NCI-H226 (cell line): Measurements from ENCODE around the gene KIR2DL3.
"Not testable (repeated sequence)": the region's sequence is repeated elsewhere in the genome, so short reads cannot be mapped to it uniquely, and the experiment has no call there.

ENCODE experiments used
- DNase-seq: peaks from one replicate; pipeline ENCODE4 v3.0.0-alpha.2; 2015

The KIR2DL3 gene

DNA sequence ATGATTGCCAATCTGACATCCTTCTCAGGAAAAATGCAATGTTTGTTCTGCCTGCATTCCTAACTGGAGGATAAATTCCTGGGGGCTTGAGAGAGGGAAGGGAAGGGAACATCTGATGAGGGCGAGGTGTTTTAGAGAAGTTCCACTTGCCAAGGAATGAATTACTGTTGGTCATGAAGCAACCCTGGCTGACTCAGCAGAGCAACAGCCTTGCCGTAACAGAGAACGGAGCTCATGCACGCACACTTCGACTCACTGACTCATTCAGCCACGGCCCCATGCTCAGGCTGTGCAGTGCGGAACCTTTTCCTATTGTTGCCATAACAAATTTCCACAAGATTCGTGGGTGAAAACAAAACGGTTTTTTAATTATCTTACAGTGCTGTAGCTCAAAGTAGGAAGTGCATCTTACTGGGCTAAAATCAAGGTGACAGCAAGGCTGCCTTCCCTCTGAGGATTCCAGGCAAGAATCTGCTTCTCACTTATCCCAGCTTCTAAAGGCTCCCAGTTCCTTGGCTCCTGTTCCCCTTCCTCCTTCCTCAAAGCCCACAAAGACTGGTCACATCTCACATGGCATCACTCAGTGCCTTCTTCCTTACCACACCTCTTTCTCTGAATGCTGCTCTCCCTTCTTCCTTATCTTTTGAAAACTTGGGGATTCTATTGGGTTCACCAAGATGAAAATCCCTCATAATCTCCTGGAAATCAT lies 9.5 kb downstream of the KIR2DL3 start:
- DNase-seq, result peak; percentile 11

- DNase-seq, result not testable (repeated sequence)
These were observed 12.0 kb downstream of the KIR2DL3 start for GRCh38 chr19:54750276-54750675.

DNA sequence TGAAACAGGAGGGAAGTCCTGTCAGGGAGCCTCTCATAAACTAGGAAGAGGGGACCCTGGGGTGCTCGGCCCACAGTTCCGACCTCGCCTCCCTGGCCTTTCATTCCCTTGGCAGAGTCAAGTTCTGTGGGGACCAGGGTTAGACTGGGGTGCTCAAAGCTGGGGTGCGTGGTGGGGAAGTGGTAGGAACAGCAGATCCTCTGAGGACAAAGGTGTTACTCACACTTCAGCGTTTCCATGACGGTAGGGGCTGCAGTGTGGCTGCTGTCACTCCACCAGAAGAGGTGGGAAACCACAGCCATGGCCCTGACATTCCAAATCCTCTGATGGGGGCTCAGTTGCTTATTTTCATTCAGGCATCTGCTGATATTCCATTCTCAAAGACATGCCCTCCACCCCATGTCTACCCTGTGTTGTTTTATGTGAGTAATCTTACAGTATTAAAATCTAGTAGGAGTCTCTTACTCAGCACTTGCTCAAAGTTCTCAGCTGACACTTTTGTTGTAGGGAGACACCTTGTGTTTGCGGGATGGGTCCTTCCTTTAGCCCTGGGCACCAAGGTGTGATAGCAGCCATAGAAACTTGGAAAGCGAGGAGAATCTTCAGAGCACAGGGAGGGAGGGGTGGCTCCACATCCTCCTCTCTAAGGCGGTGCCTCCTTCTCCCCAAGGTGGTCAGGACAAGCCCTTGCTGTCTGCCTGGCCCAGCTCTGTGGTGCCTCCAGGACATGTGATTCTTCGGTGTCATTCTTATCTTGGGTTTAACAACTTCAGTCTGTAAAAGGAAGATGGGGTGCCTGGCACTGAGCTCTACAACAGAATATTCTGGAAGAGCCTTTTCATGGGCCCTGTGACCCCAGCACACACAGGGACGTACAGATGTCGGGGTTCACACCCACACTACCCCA lies 18.1 kb downstream of the KIR2DL3 start:
- not testable (repeated sequence) for DNase-seq

- DNase-seq, result not testable (repeated sequence)
These were observed 20.3 kb downstream of the KIR2DL3 start for GRCh38 chr19:54758577-54758976.

DNA sequence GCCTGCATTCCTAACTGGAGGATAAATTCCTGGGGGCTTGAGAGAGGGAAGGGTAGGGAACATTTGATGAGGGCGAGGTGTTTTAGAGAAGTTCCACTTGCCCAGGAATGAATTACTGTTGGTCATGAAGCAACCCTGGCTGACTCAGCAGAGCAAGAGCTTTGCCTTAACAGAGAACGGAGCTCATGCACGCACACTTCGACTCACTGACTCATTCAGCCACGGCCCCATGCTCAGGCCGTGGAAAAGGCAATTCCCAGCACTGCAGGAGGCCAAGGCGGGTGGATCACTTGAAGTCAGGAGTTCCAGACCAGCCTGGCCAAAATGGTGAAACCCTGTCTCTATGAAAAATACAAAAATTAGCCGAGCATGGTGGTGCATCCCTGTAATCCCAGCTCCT lies 25.9 kb downstream of the KIR2DL3 start:
- not testable (repeated sequence) for DNase-seq

DNA sequence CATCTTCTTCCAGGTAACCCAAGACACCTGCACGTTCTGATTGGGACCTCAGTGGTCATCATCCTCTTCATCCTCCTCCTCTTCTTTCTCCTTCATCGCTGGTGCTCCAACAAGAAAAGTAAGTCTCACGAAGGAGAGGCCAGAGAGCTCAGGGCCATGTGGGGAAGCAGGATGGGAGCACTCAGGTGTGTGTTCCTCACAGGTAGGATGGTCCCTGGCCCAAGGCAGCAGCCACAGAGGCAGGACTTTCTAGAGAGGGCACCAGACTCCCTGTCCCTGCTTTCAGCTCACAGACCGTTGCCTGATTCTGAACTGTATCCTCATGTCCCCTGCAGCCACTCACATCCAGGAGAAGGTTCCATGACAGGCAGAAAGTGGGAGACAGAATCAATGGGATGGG lies 28.2 kb downstream of the KIR2DL3 start:
- DNase-seq, result not testable (repeated sequence)

DNA sequence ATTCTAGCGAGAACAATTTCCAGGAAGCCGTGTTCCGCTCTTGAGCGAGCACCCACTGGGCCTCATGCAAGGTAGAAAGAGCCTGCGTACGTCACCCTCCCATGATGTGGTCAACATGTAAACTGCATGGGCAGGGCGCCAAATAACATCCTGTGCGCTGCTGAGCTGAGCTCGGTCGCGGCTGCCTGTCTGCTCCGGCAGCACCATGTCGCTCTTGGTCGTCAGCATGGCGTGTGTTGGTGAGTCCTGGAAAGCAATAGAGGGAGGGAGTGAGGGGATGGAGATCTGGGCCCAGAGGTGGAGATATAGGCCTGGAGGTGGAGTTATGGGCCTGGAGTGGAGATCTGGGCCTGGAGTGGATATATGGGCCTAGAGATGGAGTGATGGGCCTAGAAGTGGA lies 31.3 kb downstream of the KIR2DL3 start, which contains the start of gene KIR2DL1:
Gene KIR2DL1 (plus strand): TSS at position 148 of the 400 bp plus-strand sequence. CDS start 58 bp downstream, at position 206.
- not testable (repeated sequence) for DNase-seq

GRCh38 chr19:54770511-54770910 lies 32.2 kb downstream of the KIR2DL3 start:
- DNase-seq, result not testable (repeated sequence)

DNA sequence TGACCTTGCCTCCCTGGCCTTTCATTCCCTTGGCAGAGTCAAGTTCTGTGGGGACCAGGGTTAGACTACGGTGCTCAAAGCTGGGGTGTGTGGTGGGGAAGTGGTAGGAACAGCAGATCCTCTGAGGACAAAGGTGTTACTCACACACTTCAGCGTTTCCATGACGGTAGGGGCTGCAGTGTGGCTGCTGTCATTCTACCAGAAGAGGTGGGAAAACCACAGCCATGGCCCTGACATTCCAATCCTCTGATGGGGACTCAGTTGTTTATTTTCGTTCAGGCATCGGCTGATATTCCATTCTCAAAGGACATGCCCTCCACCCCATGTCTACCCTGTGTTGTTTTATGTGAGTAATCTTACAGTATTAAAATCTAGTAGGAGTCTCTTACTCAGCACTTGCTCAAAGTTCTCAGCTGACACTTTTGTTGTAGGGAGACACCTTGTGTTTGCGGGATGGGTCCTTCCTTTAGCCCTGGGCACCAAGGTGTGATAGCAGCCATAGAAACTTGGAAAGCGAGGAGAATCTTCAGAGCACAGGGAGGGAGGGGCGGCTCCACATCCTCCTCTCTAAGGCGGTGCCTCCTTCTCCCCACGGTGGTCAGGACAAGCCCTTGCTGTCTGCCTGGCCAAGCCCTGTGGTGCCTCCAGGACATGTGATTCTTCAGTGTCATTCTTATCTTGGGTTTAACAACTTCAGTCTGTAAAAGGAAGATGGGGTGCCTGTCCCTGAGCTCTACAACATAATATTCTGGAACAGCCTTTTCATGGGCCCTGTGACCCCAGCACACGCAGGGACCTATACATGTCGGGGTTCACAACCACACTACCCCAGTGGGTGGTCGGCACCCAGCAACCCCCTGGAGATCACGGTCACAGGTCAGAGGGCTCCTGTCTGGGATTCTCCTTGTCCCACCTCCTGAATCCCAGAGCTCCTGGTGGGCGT lies 33.0 kb downstream of the KIR2DL3 start:
- DNase-seq, result not testable (repeated sequence)

DNA sequence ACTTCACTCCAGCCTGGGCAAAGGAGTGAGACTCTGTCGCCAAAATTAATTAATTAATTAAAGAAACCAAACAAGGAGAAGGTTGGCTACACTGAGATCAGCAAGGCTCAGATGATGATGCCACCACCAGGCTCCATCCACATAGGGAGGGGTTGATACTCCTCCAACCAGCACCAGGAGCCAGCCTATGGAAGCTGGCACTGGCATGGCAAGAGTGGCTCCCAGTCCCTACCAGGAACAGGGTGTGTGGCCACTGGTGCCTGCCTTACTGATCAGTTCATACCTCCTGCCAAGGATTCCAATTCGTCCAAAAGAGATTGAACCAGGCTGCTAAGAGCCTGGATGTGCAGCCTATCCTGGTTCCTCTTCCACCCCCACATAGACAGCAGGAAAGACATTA lies 34.4 kb downstream of the KIR2DL3 start:
- not testable (repeated sequence) for DNase-seq

DNA sequence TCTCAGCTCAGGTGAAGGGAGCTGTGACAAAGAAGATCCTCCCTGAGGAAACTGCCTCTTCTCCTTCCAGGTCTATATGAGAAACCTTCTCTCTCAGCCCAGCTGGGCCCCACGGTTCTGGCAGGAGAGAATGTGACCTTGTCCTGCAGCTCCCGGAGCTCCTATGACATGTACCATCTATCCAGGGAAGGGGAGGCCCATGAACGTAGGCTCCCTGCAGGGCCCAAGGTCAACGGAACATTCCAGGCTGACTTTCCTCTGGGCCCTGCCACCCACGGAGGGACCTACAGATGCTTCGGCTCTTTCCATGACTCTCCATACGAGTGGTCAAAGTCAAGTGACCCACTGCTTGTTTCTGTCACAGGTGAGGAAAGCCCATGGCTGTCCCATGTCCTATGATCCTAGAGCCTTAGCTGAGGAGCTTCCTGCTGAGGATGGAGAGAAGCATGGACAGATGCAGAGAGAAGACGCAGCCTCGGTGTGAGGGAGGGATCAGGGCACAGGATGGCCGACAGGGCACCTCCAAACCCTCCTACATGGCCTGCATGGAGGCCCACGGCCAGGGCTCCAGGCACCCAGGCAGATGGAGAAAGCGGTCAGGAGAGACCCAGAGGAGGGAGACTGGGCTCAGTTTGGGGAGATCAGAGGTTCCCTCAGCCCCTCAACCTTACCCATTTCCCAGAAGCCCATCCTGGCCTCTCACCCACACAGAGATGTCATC lies 36.9 kb downstream of the KIR2DL3 start:
- not testable (repeated sequence) for DNase-seq

- not testable (repeated sequence) for DNase-seq
These were observed 37.5 kb downstream of the KIR2DL3 start for GRCh38 chr19:54775830-54776229.

DNA sequence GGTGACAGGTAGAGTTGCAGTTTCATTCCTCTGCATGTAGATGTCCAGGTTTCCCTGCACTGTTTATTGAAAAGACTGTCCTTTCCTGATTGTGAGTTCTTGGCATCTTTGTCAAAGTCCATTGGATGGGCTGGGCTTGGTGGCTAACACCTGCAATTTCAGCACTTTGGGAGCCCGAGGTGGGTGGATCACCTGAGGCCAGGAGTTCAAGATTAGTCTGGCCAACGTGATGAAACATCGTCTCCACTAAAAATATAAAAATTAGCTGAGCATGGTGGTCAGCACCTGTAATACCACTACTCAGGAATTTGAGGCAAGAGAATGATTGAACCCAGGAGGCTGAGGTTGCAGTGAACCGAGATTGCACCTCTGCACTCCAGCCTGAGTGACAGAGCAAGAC lies 39.5 kb downstream of the KIR2DL3 start:
- DNase-seq, result not testable (repeated sequence)

- DNase-seq, result not testable (repeated sequence)
These were observed 40.6 kb downstream of the KIR2DL3 start for GRCh38 chr19:54778896-54779295.

- not testable (repeated sequence) for DNase-seq
These were observed 44.6 kb downstream of the KIR2DL3 start for GRCh38 chr19:54782916-54783315.

DNA sequence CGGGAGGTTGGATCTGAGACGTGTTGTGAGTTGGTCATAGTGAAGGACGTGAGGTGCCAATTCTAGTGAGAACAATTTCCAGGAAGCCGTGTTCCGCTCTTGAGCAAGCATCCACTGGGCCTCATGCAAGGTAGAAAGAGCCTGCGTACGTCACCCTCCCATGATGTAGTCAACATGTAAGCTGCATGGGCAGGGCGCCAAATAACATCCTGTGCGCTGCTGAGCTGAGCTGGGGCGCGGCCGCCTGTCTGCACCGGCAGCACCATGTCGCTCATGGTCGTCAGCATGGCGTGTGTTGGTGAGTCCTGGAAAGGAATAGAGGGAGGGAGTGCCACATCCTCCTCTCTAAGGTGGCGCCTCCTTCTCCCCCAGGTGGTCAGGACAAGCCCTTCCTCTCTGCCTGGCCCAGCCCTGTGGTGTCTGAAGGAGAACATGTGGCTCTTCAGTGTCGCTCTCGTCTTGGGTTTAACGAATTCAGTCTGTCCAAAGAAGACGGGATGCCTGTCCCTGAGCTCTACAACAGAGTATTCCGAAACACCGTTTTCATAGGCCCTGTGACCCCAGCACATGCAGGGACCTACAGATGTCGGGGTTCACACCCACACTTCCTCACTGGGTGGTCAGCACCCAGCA lies 47.9 kb downstream of the KIR2DL3 start:
- DNase-seq, result not testable (repeated sequence)

- DNase-seq, result not testable (repeated sequence)
These were observed 49.8 kb downstream of the KIR2DL3 start for GRCh38 chr19:54788154-54788553.

DNA sequence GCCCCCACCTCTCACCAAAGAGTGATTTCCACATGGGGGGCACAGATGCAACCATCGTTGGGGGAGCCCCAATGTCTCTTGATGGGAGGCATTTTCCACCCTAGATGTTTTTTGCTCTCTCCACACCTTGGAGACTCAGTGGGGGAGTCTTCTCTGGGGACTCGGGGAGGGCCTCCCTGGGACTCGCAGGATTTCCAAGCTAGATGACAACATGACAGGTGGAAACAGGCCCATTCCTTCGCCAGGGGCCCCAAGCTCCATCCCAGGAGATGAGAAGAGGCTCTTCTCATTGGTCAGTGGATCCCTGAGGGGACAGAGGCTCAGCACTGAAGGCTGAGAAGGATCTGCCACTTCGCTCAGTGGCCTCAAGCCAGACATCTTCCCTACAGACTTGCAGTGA lies 52.4 kb downstream of the KIR2DL3 start:
- no peak for DNase-seq

DNA sequence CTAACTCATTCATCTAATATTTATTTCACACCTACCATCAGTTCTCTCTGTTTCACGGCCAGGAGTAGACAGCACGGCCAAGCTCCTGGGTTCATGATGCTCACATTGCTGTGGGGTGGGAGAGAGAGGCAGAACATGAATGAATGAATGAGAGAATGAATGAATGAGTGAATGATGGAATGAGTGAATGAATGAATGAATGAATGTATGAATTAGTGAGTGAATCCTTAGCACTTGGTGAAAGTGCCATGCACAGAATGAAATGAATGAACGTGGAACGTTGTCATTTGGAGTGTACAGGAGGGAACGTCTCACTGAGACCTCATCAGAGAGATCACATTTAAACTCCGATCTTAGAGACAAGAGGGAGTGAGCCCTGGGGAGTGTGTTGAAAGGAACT lies 53.2 kb downstream of the KIR2DL3 start:
- no peak for DNase-seq

GRCh38 chr19:54792814-54793213 lies 54.5 kb downstream of the KIR2DL3 start:
- no peak for DNase-seq

- no peak for DNase-seq
These were observed 57.4 kb downstream of the KIR2DL3 start for GRCh38 chr19:54795758-54796157.
